HepG2 (cell line): Measurements from ENCODE around the gene KISS1. TPM values are rescaled to one million over a fixed set of nuclear protein-coding genes. Genes with fewer than 3 reads are reported as not detected.

Source experiments
- ATAC-seq: fragments of 200-7000 bp; cut with Tn5 transposase; 3 replicates; pipeline ENCODE4 v1.9.1; 2020; ENCODE audit warnings: mild to moderate bottlenecking, moderate library complexity
- BruUV-seq: library from RNA; stranded (reverse); fragments of 400-500 nt; replicated peaks from 2 replicates; lab custom pipeline; 2021; lab: Mats Ljungman, UMichigan
- CTCF ChIA-PET: fragments of 300-600 bp; formaldehyde crosslinking; extraction: SDS; loops from one replicate; lab custom pipeline; 2021; ENCODE audit warnings: low total read pairs, inconsistent platforms, low intra/inter-chr PET ratio; lab: Yijun Ruan, JAX
- POLR2A ChIA-PET: fragments of 350-600 bp; sonication (Branson Sonifier 250); formaldehyde crosslinking; loops from one replicate; lab custom pipeline; 2020; ENCODE audit warnings: antibody characterized with exemption, inconsistent platforms; lab: Yijun Ruan, JAX
- DNase-seq: peaks from one replicate; pipeline ENCODE4 v3.0.0-alpha.2; 2015; ENCODE audit warnings: low spot score
- FAIRE-seq: peaks from 3 replicates; lab custom pipeline; 2011; peaks lifted over from hg19 to GRCh38; lab: Jason Lieb, UNC
- H2AFZ ChIP-seq: one replicate; pipeline ENCODE4 v1.6.1; 2011; ENCODE audit warnings: low read length, inconsistent platforms
- H3K27ac ChIP-seq: fragments of 300-600 bp; 3 replicates; pipeline ENCODE4 v1.8.0; 2011; ENCODE audit warnings: mixed run types, mild to moderate bottlenecking, mixed read lengths, low read length, inconsistent platforms; ENCODE audit not compliant: insufficient read depth; ENCODE audit errors: extremely low read length
- H3K27me3 ChIP-seq, 2 experiments: fragments of 200-600 bp in 1 of 2; 2 replicates in 1 of 2; 3 replicates in 1 of 2; pipeline versions ENCODE4 v1.6.0 to v1.8.0; 2011; ENCODE audit warnings: low read length in 2 of 2, mild to moderate bottlenecking in 2 of 2, moderate library complexity in 2 of 2, inconsistent platforms in 1 of 2; ENCODE audit not compliant: insufficient read depth in 2 of 2, control insufficient read depth in 1 of 2
- H3K36me3 ChIP-seq, 2 experiments: fragments of 200-600 bp in 1 of 2; replicated peaks in 1 of 2; 2 replicates in 1 of 2; 3 replicates in 1 of 2; pipeline versions ENCODE4 v1.5.1 to v1.8.0; 2011; ENCODE audit warnings: low read length in 2 of 2, inconsistent platforms in 1 of 2; ENCODE audit not compliant: insufficient read depth in 2 of 2, control insufficient read depth in 1 of 2
- H3K4me1 ChIP-seq: 2 replicates; pipeline ENCODE4 v1.5.1; 2012; ENCODE audit warnings: low read length, inconsistent platforms; ENCODE audit not compliant: insufficient read depth
- H3K4me2 ChIP-seq: 2 replicates; pipeline ENCODE4 v1.6.0; 2011; ENCODE audit warnings: low read depth, low read length, inconsistent platforms
- H3K4me3 ChIP-seq, 3 experiments: fragments of 200-600 bp in 1 of 3; sonication (generic), shearing (Covaris generic) in 1 of 3; replicated peaks in 1 of 3; 2 replicates each; pipeline ENCODE4 v1.5.1; 2011 to 2016; ENCODE audit warnings: low read length in 3 of 3, inconsistent platforms in 2 of 3, low read depth in 2 of 3, mild to moderate bottlenecking in 2 of 3, control low read depth in 1 of 3, mixed read lengths in 1 of 3; ENCODE audit not compliant: insufficient read depth in 1 of 3
- H3K79me2 ChIP-seq: one replicate; pipeline ENCODE4 v1.6.1; 2011; ENCODE audit warnings: low read length, inconsistent platforms; ENCODE audit not compliant: insufficient read depth
- H3K9ac ChIP-seq: 2 replicates; pipeline ENCODE4 v1.6.0; 2011; ENCODE audit warnings: mild to moderate bottlenecking, low read depth, low read length, inconsistent platforms; ENCODE audit not compliant: insufficient read depth
- H3K9me3 ChIP-seq: 2 replicates; pipeline ENCODE4 v1.5.1; 2012; ENCODE audit warnings: mild to moderate bottlenecking, low read length
- H4K20me1 ChIP-seq: 2 replicates; pipeline ENCODE4 v1.6.0; 2011; ENCODE audit warnings: inconsistent platforms, mild to moderate bottlenecking, low read length, moderate library complexity; ENCODE audit not compliant: insufficient read depth
- PITX1 ChIP-seq: sonication (generic); formaldehyde crosslinking; IDR thresholded peaks from 2 replicates; pipeline ENCODE4 v1.5.1; 2020; ENCODE audit warnings: mild to moderate bottlenecking, missing genetic modification reagents
- RAD51 ChIP-seq: fragments of 450-650 bp; IDR thresholded peaks from 2 replicates; pipeline ENCODE4 v1.6.1; 2016; ENCODE audit warnings: borderline replicate concordance
- TEAD3 ChIP-seq: optimal IDR thresholded peaks from 2 replicates; pipeline ENCODE3; 2016; ENCODE audit warnings: borderline replicate concordance
- ZNF558 ChIP-seq: sonication (generic); formaldehyde crosslinking; IDR thresholded peaks from 2 replicates; pipeline ENCODE4 v1.9.0; 2022; ENCODE audit warnings: mild to moderate bottlenecking, missing genetic modification reagents, borderline replicate concordance
- ZNF629 ChIP-seq: sonication (generic); formaldehyde crosslinking; conservative IDR thresholded peaks from 2 replicates; pipeline ENCODE4 v1.5.0; 2020; ENCODE audit warnings: missing genetic modification reagents
- WGBS: methylation state at CpG from one replicate; pipeline ENCODE4 v1.1.6; 2017; ENCODE audit warnings: low lambda C conversion rate; 5-methylcytosine and 5-hydroxymethylcytosine counted together
- in situ Hi-C: cut with HindIII; loops from 2 replicates; pipeline ENCODE4 v1.10.0; 2017; ENCODE audit warnings: low pct_unique_long_range_greater_than_20kb; ENCODE audit not compliant: extremely low pct_ligation_motif_present
- intact Hi-C: fragments of 100-400 bp; cut with micrococcal nuclease; formaldehyde crosslinking; loops from one replicate; pipeline ENCODE4 v1.10.0; 2022; ENCODE audit not compliant: unreplicated experiment
- polyA plus RNA-seq, 8 experiments: library from polyadenylated mRNA; depleted of rRNA in 3 of 8; stranded (reverse) in 7 of 8; unstranded in 1 of 8; fragments of >200 nt; fragmentation: Illumina TruSeq in 4 of 8; extraction: Trizol in 4 of 8; gene quantifications; 2 replicates each; pipeline versions ENCODE4 v1.2.1 to v1.2.3, GENCODE V29; 2011 to 2016; ENCODE audit warnings: low read depth in 4 of 8, missing spikeins in 1 of 8, mixed read lengths in 1 of 8; ENCODE audit not compliant: insufficient read depth in 1 of 8
- total RNA-seq, 5 experiments: library from RNA; depleted of rRNA; stranded (reverse); fragments of >200 nt; fragmentation: Illumina TruSeq; extraction: Trizol; gene quantifications; 2 replicates each; pipeline ENCODE4 v1.2.3, GENCODE V29; 2016; ENCODE audit warnings: low read depth in 1 of 5
- TF ChIP-seq, protein P1 (sequence below): sonication (generic); formaldehyde crosslinking; IDR thresholded peaks from 2 replicates; pipeline ENCODE4 v1.5.0; 2020; ENCODE audit warnings: mild to moderate bottlenecking, missing genetic modification reagents

Gene KISS1
- total and polyA plus RNA-seq, 2 of the 13 experiments (the other 11 are each of a cell fraction or from before 2014, with no cell fraction given) = 0.24 to 0.80 TPM

DNA sequence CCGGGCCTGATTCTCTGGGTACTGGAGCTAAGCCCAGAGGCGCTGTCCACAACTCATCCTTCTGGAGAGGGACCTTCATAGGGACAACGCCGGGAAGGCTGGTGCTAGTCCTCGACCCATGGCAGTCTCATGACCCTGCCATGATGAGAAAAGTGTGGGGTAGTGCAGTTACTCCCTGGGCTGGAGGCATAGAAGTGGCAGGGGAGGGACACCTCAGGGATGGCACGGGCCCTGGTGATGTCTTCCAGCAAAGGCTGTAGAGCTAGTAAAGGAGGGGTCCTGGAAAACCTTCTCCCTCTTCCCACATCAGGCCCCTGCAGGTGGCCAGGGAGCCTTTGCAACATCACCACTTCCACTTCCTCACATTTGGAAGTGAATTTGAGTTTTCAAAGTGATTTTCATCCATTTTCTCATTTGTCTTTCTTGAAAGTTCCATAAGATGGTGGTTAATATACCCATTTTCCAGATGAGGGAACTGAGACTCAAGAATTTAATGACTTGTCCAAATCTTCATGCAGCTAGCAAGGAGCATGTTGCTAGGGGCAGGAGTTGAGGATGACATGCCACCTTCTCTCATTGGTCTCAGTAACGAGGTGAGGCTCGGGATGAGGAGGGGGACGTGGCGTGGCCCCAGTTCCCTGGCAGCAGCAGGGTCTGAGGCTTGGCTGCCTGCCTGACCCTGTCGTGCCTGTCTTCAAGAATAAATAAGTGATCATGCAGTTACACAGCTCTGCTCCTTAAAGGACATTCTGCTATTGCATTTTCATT is 20.8 kb upstream of the KISS1 start:
- H2AFZ ChIP-seq = no peak overlapping the region
- no peak for ATAC-seq
- H3K79me2 ChIP-seq = peaks cover 10% of the 10 kb centered on the region
- in situ Hi-C loops (no loop called here), intact Hi-C loops (no loop called here)
- H3K9ac ChIP-seq = no peak overlapping the region
- peaks cover 2 to 12% of the 10 kb centered on the region in 2 experiments; a peak in 3 of 5 replicates for H3K36me3 ChIP-seq
- no peak overlapping the region for H3K4me3 ChIP-seq
- no peak overlapping the region for H3K27ac ChIP-seq
- FAIRE-seq = no peak
- BruUV-seq = no TSS peak
- 86% methylated on average over 11 of the region's 11 CpGs for WGBS
- no peak overlapping the region for H3K4me2 ChIP-seq
- DNase-seq = no peak
- no peaks in the 10 kb centered on the region; a peak in 1 of 5 replicates for H3K27me3 ChIP-seq
- ChIA-PET CTCF (no interaction called here), POLR2A (no interaction called here)
- no peaks in the 10 kb centered on the region for H3K9me3 ChIP-seq
- H3K4me1 ChIP-seq = peaks cover 22% of the 10 kb centered on the region
- no peaks in the 10 kb centered on the region for H4K20me1 ChIP-seq
- TF ChIP-seq, protein P1, sequence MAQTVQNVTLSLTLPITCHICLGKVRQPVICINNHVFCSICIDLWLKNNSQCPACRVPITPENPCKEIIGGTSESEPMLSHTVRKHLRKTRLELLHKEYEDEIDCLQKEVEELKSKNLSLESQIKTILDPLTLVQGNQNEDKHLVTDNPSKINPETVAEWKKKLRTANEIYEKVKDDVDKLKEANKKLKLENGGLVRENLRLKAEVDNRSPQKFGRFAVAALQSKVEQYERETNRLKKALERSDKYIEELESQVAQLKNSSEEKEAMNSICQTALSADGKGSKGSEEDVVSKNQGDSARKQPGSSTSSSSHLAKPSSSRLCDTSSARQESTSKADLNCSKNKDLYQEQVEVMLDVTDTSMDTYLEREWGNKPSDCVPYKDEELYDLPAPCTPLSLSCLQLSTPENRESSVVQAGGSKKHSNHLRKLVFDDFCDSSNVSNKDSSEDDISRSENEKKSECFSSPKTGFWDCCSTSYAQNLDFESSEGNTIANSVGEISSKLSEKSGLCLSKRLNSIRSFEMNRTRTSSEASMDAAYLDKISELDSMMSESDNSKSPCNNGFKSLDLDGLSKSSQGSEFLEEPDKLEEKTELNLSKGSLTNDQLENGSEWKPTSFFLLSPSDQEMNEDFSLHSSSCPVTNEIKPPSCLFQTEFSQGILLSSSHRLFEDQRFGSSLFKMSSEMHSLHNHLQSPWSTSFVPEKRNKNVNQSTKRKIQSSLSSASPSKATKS (CRISPR knock-in tag) = no peak
- TF ChIP-seq RAD51 (no peak), TEAD3 (CRISPR knock-in tag) (no peak), ZNF629 (CRISPR knock-in tag) (peak; percentile 80), PITX1 (no peak), ZNF558 (CRISPR knock-in tag) (no peak)
- TF ChIP-seq, all 625 proteins: peak for 1
